HCT116 (cell line): ENCODE results near the gene EFNB1. TPM values are rescaled to one million over a fixed set of nuclear protein-coding genes. Genes with fewer than 3 reads are reported as not detected.

Source experiments
- ATAC-seq: fragments of 200-7000 bp; cut with Tn5 transposase; 2 replicates; pipeline ENCODE4 v1.9.1; 2020; ENCODE audit warnings: mild to moderate bottlenecking, moderate library complexity
- BruUV-seq: library from RNA; stranded (reverse); fragments of 400-500 nt; replicated peaks from 2 replicates; lab custom pipeline; 2021; lab: Mats Ljungman, UMichigan
- CTCF ChIA-PET: fragments of 300-600 bp; sonication (Branson Sonifier 250); formaldehyde crosslinking; loops from one replicate; lab custom pipeline; 2021; ENCODE audit warnings: antibody characterized with exemption; lab: Charles Lee
- POLR2A ChIA-PET: fragments of 300-600, 350-600 bp; sonication (Branson Sonifier 250); formaldehyde crosslinking; loops from one replicate; lab custom pipeline; 2021; ENCODE audit warnings: antibody characterized with exemption; lab: Charles Lee
- RAD21 ChIA-PET, 2 experiments: fragments of 300-600 bp; sonication (Branson Sonifier 250); formaldehyde crosslinking; loops; one replicate each; lab custom pipeline; 2023; ENCODE audit warnings: low total read pairs in 2 of 2; ENCODE audit not compliant: uncharacterized antibody in 2 of 2, unreplicated experiment in 2 of 2, low non-redundant PET in 1 of 2; lab: Charles Lee
- DNase-seq: peaks from one replicate; pipeline ENCODE4 v3.0.0-alpha.2; 2010; ENCODE audit warnings: low read depth, low spot score
- H2AFZ ChIP-seq: fragments of 200-600 bp; shearing (Covaris generic), sonication (generic); 2 replicates; pipeline ENCODE4 v1.6.1; 2017; ENCODE audit warnings: low read depth, mixed run types, mixed read lengths, antibody characterized with exemption, low read length; ENCODE audit not compliant: poor library complexity, severe bottlenecking
- H3K27ac ChIP-seq: 2 replicates; pipeline ENCODE4 v1.5.1; 2012; ENCODE audit warnings: low read depth, low read length
- H3K27me3 ChIP-seq: fragments of 200-600 bp; sonication (generic); 2 replicates; pipeline ENCODE4 v1.6.1; 2016; ENCODE audit warnings: mixed run types, low read length, mixed read lengths; ENCODE audit not compliant: insufficient read depth
- H3K36me3 ChIP-seq, 2 experiments: fragments of 200-500 bp in 1 of 2; fragments of 200-600 bp in 1 of 2; sonication (Bioruptor generic) in 1 of 2; sonication (generic) in 1 of 2; 2 replicates each; pipeline versions ENCODE4 v1.5.1 to v1.6.1; 2014 to 2016; ENCODE audit warnings: low read length in 2 of 2, inconsistent platforms in 1 of 2, mixed read lengths in 1 of 2, mixed run types in 1 of 2; ENCODE audit not compliant: insufficient read depth in 2 of 2, control insufficient read depth in 1 of 2
- H3K4me1 ChIP-seq, 2 experiments: fragments of 200-600 bp in 1 of 2; sonication (generic) in 1 of 2; 2 replicates each; pipeline versions ENCODE4 v1.5.1 to v1.6.1; 2012 to 2017; ENCODE audit warnings: low read length in 2 of 2, inconsistent platforms in 1 of 2, mild to moderate bottlenecking in 1 of 2, mixed read lengths in 1 of 2, mixed run types in 1 of 2, moderate library complexity in 1 of 2; ENCODE audit not compliant: insufficient read depth in 2 of 2, control insufficient read depth in 1 of 2
- H3K4me2 ChIP-seq: fragments of 200-600 bp; sonication (generic); 2 replicates; pipeline ENCODE4 v1.6.1; 2017; ENCODE audit warnings: mixed run types, low read length, mixed read lengths
- H3K4me3 ChIP-seq, 2 experiments: fragments of 200-600 bp in 1 of 2; sonication (generic) in 1 of 2; replicated peaks in 1 of 2; 2 replicates each; pipeline ENCODE4 v1.5.1; 2011 to 2016; ENCODE audit warnings: low read length in 2 of 2, control low read depth in 1 of 2, low read depth in 1 of 2, mild to moderate bottlenecking in 1 of 2, mixed read lengths in 1 of 2, mixed run types in 1 of 2
- H3K79me2 ChIP-seq: fragments of 200-600 bp; sonication (generic); 2 replicates; pipeline ENCODE4 v1.6.1; 2017; ENCODE audit warnings: mild to moderate bottlenecking, mixed run types, low read length, moderate library complexity, mixed read lengths; ENCODE audit not compliant: insufficient read depth
- H3K9ac ChIP-seq: fragments of 200-600 bp; sonication (generic); 2 replicates; pipeline ENCODE4 v1.6.1; 2016; ENCODE audit warnings: low read length, mixed read lengths
- H3K9me2 ChIP-seq: fragments of 200-600 bp; sonication (generic), shearing (Covaris generic); 2 replicates; pipeline ENCODE4 v1.6.1; 2017; ENCODE audit warnings: mixed run types, mild to moderate bottlenecking, moderate library complexity; ENCODE audit not compliant: insufficient read depth
- H3K9me3 ChIP-seq, 2 experiments: fragments of 200-500 bp in 1 of 2; fragments of 200-600 bp in 1 of 2; sonication (Bioruptor generic) in 1 of 2; sonication (generic) in 1 of 2; 2 replicates each; pipeline ENCODE4 v1.6.1; 2014 to 2017; ENCODE audit warnings: low read length in 2 of 2, mixed read lengths in 2 of 2, inconsistent platforms in 1 of 2, low read depth in 1 of 2, mild to moderate bottlenecking in 1 of 2, mixed run types in 1 of 2, moderate library complexity in 1 of 2; ENCODE audit not compliant: control insufficient read depth in 1 of 2, insufficient read depth in 1 of 2
- H4K20me1 ChIP-seq: fragments of 200-600 bp; sonication (generic), shearing (Covaris generic); 2 replicates; pipeline ENCODE4 v1.6.1; 2017; ENCODE audit warnings: mixed run types, mild to moderate bottlenecking, moderate library complexity; ENCODE audit not compliant: insufficient read depth
- CBX3 ChIP-seq: IDR thresholded peaks from 2 replicates; pipeline ENCODE4 v1.6.1; 2012; ENCODE audit warnings: low read depth
- EGR1 ChIP-seq: IDR thresholded peaks from 2 replicates; pipeline ENCODE4 v1.6.1; 2012; ENCODE audit warnings: low read depth
- ELF1 ChIP-seq: IDR thresholded peaks from 2 replicates; pipeline ENCODE4 v1.6.1; 2012; ENCODE audit warnings: low read depth, borderline replicate concordance
- EZH2 ChIP-seq: fragments of 200-600 bp; sonication (generic); IDR thresholded peaks from 2 replicates; pipeline ENCODE4 v1.6.1; 2017; ENCODE audit warnings: antibody characterized with exemption, mixed run types
- EZH2phosphoT487 ChIP-seq: fragments of 200-600 bp; IDR thresholded peaks from 2 replicates; pipeline ENCODE4 v1.6.1; 2018; ENCODE audit warnings: antibody characterized with exemption, borderline replicate concordance
- FOSL1 ChIP-seq: IDR thresholded peaks from 2 replicates; pipeline ENCODE4 v1.6.1; 2012; ENCODE audit warnings: low read depth
- JUND ChIP-seq: IDR thresholded peaks from 2 replicates; pipeline ENCODE4 v1.6.1; 2012
- POLR2A ChIP-seq: IDR thresholded peaks from 2 replicates; pipeline ENCODE4 v1.7.0; 2011; ENCODE audit warnings: borderline replicate concordance; ENCODE audit not compliant: insufficient read depth, insufficient read length; ENCODE audit errors: extremely low read depth
- POLR2AphosphoS5 ChIP-seq: IDR thresholded peaks from 2 replicates; pipeline ENCODE4 v1.6.1; 2011; ENCODE audit warnings: mild to moderate bottlenecking, low read depth, low read length, moderate library complexity
- RAD21 ChIP-seq: IDR thresholded peaks from 2 replicates; pipeline ENCODE4 v1.6.1; 2012; ENCODE audit warnings: low read depth, mild to moderate bottlenecking
- SIN3A ChIP-seq: IDR thresholded peaks from 2 replicates; pipeline ENCODE4 v1.6.1; 2012; ENCODE audit warnings: low read depth
- SP1 ChIP-seq: IDR thresholded peaks from 2 replicates; pipeline ENCODE4 v1.6.1; 2012; ENCODE audit warnings: low read depth
- TCF7L2 ChIP-seq: IDR thresholded peaks from 2 replicates; pipeline ENCODE4 v1.7.0; 2011; ENCODE audit warnings: borderline replicate concordance, inconsistent platforms; ENCODE audit not compliant: insufficient read depth, insufficient read length; ENCODE audit errors: extremely low read depth
- YY1 ChIP-seq: IDR thresholded peaks from 2 replicates; pipeline ENCODE4 v1.6.1; 2011; ENCODE audit warnings: low read length, low read depth, moderate library complexity, mild to moderate bottlenecking; ENCODE audit not compliant: insufficient replicate concordance; ENCODE audit errors: extremely low read depth
- ZFX ChIP-seq: fragments of 450-650 bp; IDR thresholded peaks from 2 replicates; pipeline ENCODE4 v1.6.1; 2017
- intact Hi-C: fragments of 100-400 bp; cut with micrococcal nuclease; formaldehyde crosslinking; loops from 2 replicates; pipeline ENCODE4 v1.10.0; 2022
- total RNA-seq: library from RNA; stranded (reverse); gene quantifications from one replicate; pipeline ENCODE4 v1.2.1, GENCODE V29; 2021; ENCODE audit not compliant: unreplicated experiment
- TF ChIP-seq, protein P1 (sequence below), 3 experiments: fragments of 200-600 bp in 1 of 3; sonication (generic) in 1 of 3; IDR thresholded peaks in 2 of 3; conservative IDR thresholded peaks in 1 of 3; 2 replicates each; pipeline ENCODE4 v1.5.1; 2012 to 2017; ENCODE audit warnings: low read depth in 2 of 3, low read length in 2 of 3, antibody characterized with exemption in 1 of 3, borderline replicate concordance in 1 of 3, control low read depth in 1 of 3, mild to moderate bottlenecking in 1 of 3, mixed read lengths in 1 of 3, mixed run types in 1 of 3, moderate library complexity in 1 of 3; ENCODE audit not compliant: insufficient read depth in 1 of 3
- TF ChIP-seq, protein P2 (sequence below): IDR thresholded peaks from 2 replicates; pipeline ENCODE4 v1.6.1; 2012
- TF ChIP-seq, protein P3 (sequence below): IDR thresholded peaks from 2 replicates; pipeline ENCODE4 v1.6.1; 2011; ENCODE audit warnings: mild to moderate bottlenecking, low read length, moderate library complexity; ENCODE audit not compliant: insufficient replicate concordance; ENCODE audit errors: extremely low read depth

EFNB1 gene
- total RNA-seq, 1 experiment from 2014 or later: 14.7 TPM

- H3K4me2 ChIP-seq: no peak overlapping the region
- no peaks in the 10 kb centered on the region for H3K4me1 ChIP-seq
- no peaks in the 10 kb centered on the region for H4K20me1 ChIP-seq
- CTCF ChIA-PET: no interaction called here
- H2AFZ ChIP-seq: no peak overlapping the region
- no peak for ATAC-seq
- no peak overlapping the region for H3K9ac ChIP-seq
- no peak overlapping the region for H3K27ac ChIP-seq
- no peak overlapping the region for H3K4me3 ChIP-seq
- H3K9me2 ChIP-seq: no peaks in the 10 kb centered on the region
- RAD21 ChIA-PET: no interaction called here
- no peaks in the 10 kb centered on the region for H3K9me3 ChIP-seq
- POLR2A ChIA-PET: no interaction called here
- no peaks in the 10 kb centered on the region for H3K27me3 ChIP-seq
- H3K79me2 ChIP-seq: no peaks in the 10 kb centered on the region
- DNase-seq: no peak
- H3K36me3 ChIP-seq: no peaks in the 10 kb centered on the region; a peak in 1 of 4 replicates
- BruUV-seq: no TSS peak
- intact Hi-C loops: no loop called here
- TF ChIP-seq EZH2phosphoT487 (no peak), SIN3A (no peak), JUND (no peak), POLR2A (no peak), CBX3 (no peak), RAD21 (no peak), POLR2AphosphoS5 (no peak), ZFX (no peak), ELF1 (no peak), EZH2 (no peak), EGR1 (no peak), SP1 (no peak), FOSL1 (no peak), YY1 (no peak), TCF7L2 (no peak)
- TF ChIP-seq, protein P1, sequence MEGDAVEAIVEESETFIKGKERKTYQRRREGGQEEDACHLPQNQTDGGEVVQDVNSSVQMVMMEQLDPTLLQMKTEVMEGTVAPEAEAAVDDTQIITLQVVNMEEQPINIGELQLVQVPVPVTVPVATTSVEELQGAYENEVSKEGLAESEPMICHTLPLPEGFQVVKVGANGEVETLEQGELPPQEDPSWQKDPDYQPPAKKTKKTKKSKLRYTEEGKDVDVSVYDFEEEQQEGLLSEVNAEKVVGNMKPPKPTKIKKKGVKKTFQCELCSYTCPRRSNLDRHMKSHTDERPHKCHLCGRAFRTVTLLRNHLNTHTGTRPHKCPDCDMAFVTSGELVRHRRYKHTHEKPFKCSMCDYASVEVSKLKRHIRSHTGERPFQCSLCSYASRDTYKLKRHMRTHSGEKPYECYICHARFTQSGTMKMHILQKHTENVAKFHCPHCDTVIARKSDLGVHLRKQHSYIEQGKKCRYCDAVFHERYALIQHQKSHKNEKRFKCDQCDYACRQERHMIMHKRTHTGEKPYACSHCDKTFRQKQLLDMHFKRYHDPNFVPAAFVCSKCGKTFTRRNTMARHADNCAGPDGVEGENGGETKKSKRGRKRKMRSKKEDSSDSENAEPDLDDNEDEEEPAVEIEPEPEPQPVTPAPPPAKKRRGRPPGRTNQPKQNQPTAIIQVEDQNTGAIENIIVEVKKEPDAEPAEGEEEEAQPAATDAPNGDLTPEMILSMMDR (IDR thresholded peaks at IDR 0.05 in 2 of 3, conservative IDR thresholded peaks at IDR 0.05 in 1 of 3; ENCODE audit: borderline replicate concordance in 1 of 3, insufficient read depth in 1 of 3, low read depth in 2 of 3, low read length in 2 of 3): no peak
- TF ChIP-seq, protein P2, sequence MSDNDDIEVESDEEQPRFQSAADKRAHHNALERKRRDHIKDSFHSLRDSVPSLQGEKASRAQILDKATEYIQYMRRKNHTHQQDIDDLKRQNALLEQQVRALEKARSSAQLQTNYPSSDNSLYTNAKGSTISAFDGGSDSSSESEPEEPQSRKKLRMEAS: no peak
- TF ChIP-seq, protein P3, sequence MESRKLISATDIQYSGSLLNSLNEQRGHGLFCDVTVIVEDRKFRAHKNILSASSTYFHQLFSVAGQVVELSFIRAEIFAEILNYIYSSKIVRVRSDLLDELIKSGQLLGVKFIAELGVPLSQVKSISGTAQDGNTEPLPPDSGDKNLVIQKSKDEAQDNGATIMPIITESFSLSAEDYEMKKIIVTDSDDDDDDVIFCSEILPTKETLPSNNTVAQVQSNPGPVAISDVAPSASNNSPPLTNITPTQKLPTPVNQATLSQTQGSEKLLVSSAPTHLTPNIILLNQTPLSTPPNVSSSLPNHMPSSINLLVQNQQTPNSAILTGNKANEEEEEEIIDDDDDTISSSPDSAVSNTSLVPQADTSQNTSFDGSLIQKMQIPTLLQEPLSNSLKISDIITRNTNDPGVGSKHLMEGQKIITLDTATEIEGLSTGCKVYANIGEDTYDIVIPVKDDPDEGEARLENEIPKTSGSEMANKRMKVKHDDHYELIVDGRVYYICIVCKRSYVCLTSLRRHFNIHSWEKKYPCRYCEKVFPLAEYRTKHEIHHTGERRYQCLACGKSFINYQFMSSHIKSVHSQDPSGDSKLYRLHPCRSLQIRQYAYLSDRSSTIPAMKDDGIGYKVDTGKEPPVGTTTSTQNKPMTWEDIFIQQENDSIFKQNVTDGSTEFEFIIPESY: no peak
These were observed 10.9 kb downstream of the EFNB1 start for GRCh38 chrX:68839771-68840170.
